Neural progenitor cell (in vitro differentiated cells): ENCODE measurements around the gene CFAP410. TPM values are rescaled to one million over a fixed set of nuclear protein-coding genes. Genes with fewer than 3 reads are reported as not detected.

ENCODE experiments used
- DNase-seq: peaks from one replicate; pipeline ENCODE4 v3.0.0-alpha.2; 2016; ENCODE audit warnings: low spot score
- H2AFZ ChIP-seq: fragments of 200-600 bp; sonication (generic); replicated peaks from 2 replicates; pipeline ENCODE4 v1.6.1; 2016; ENCODE audit warnings: antibody characterized with exemption
- H3F3A ChIP-seq: fragments of 200-600 bp; sonication (generic); 2 replicates; pipeline ENCODE4 v1.6.1; 2016; ENCODE audit warnings: antibody characterized with exemption, low read depth
- H3K27ac ChIP-seq: fragments of 200-600 bp; sonication (generic); 2 replicates; pipeline ENCODE4 v1.5.1; 2016; ENCODE audit warnings: mild to moderate bottlenecking
- H3K27me3 ChIP-seq: fragments of 200-600 bp; sonication (generic); 2 replicates; pipeline ENCODE4 v1.6.1; 2016; ENCODE audit warnings: mild to moderate bottlenecking, moderate library complexity
- H3K36me3 ChIP-seq: fragments of 200-600 bp; sonication (generic); 2 replicates; pipeline ENCODE4 v1.5.1; 2016
- H3K4me1 ChIP-seq: fragments of 200-600 bp; sonication (generic); 2 replicates; pipeline ENCODE4 v1.6.1; 2016; ENCODE audit warnings: mixed run types
- H3K4me2 ChIP-seq: fragments of 200-600 bp; sonication (generic); 2 replicates; pipeline ENCODE4 v1.6.1; 2016
- H3K4me3 ChIP-seq: fragments of 200-600 bp; sonication (generic); 2 replicates; pipeline ENCODE4 v1.5.1; 2016
- H3K79me2 ChIP-seq: fragments of 200-600 bp; sonication (generic); 2 replicates; pipeline ENCODE4 v1.6.1; 2016; ENCODE audit warnings: low read depth
- H3K9ac ChIP-seq: fragments of 200-600 bp; sonication (generic); 2 replicates; pipeline ENCODE4 v1.6.1; 2016
- H3K9me3 ChIP-seq: fragments of 200-600 bp; sonication (generic); 2 replicates; pipeline ENCODE4 v1.5.1; 2016; ENCODE audit warnings: low read depth
- H4K20me1 ChIP-seq: fragments of 200-600 bp; sonication (generic); 2 replicates; pipeline ENCODE4 v1.6.1; 2016; ENCODE audit warnings: low read depth
- H3K27ac Mint-ChIP-seq: 3 replicates; pipeline ENCODE4 v1.8.0; 2021; ENCODE audit warnings: mixed read lengths
- H3K27me3 Mint-ChIP-seq: 2 replicates; pipeline ENCODE4 v1.8.0; 2022; ENCODE audit warnings: low read depth, mild to moderate bottlenecking, inconsistent platforms, moderate library complexity, mixed read lengths; ENCODE audit not compliant: insufficient read depth
- H3K36me3 Mint-ChIP-seq: 3 replicates; pipeline ENCODE4 v1.8.0; 2021; ENCODE audit warnings: mixed read lengths
- H3K4me1 Mint-ChIP-seq: 3 replicates; pipeline ENCODE4 v1.8.0; 2021; ENCODE audit warnings: mixed read lengths
- H3K4me3 Mint-ChIP-seq: 3 replicates; pipeline ENCODE4 v1.8.0; 2021; ENCODE audit warnings: mild to moderate bottlenecking, moderate library complexity, mixed read lengths
- H3K9me3 Mint-ChIP-seq: 3 replicates; pipeline ENCODE4 v1.8.0; 2020; ENCODE audit warnings: mixed read lengths
- CTCF ChIP-seq: fragments of 200-600 bp; sonication (generic); IDR thresholded peaks from 2 replicates; pipeline ENCODE4 v1.5.1; 2017; ENCODE audit warnings: antibody characterized with exemption, mild to moderate bottlenecking
- EZH2 ChIP-seq: fragments of 200-600 bp; sonication (generic); IDR thresholded peaks from 2 replicates; pipeline ENCODE4 v1.6.1; 2017; ENCODE audit warnings: antibody characterized with exemption, mild to moderate bottlenecking, moderate library complexity
- EZH2phosphoT487 ChIP-seq: fragments of 200-600 bp; sonication (generic); IDR thresholded peaks from 2 replicates; pipeline ENCODE4 v1.6.1; 2017; ENCODE audit warnings: antibody characterized with exemption
- total RNA-seq: library from RNA; depleted of rRNA; stranded (reverse); fragments of >200 nt; gene quantifications from 2 replicates; pipeline ENCODE4 v1.2.3, GENCODE V29; 2015; ENCODE audit warnings: low replicate concordance

The CFAP410 gene
- total RNA-seq, 1 donor from 2014 or later: 7.5 TPM

- Histone ChIP-seq H3K79me2 (no peaks in the 10 kb centered on the region), H3K27me3 (peaks cover 22% of the 10 kb centered on the region), H2AFZ (no peak overlapping the region), H3K9ac (no peak overlapping the region), H3K36me3 (no peaks in the 10 kb centered on the region), H3K9me3 (no peaks in the 10 kb centered on the region), H3F3A (peaks cover 4% of the 10 kb centered on the region), H4K20me1 (no peaks in the 10 kb centered on the region), H3K4me2 (no peak overlapping the region), H3K4me3 (no peak overlapping the region), H3K4me1 (peaks cover 4% of the 10 kb centered on the region), H3K27ac (no peak overlapping the region)
- no peak overlapping the region for H3K4me3 Mint-ChIP-seq
- H3K4me1 Mint-ChIP-seq: peaks cover 5% of the 10 kb centered on the region
- DNase-seq: no peak
- peaks cover 3% of the 10 kb centered on the region for H3K27me3 Mint-ChIP-seq
- no peaks in the 10 kb centered on the region for H3K36me3 Mint-ChIP-seq
- H3K27ac Mint-ChIP-seq: no peak overlapping the region
- no peak for TF ChIP-seq CTCF
- no peak for TF ChIP-seq EZH2
- no peak for TF ChIP-seq EZH2phosphoT487
- no peaks in the 10 kb centered on the region for H3K9me3 Mint-ChIP-seq
These were observed 44.0 kb downstream of the CFAP410 start for GRCh38 chr21:44295163-44295573.

GRCh38 chr21:44294391-44295162 is 44.6 kb downstream of the CFAP410 start:
- DNase-seq: no peak
- H2AFZ ChIP-seq: no peak overlapping the region
- no peaks in the 10 kb centered on the region for H3K9me3 ChIP-seq
- H3K9ac ChIP-seq: no peak overlapping the region
- H3K9me3 Mint-ChIP-seq: no peaks in the 10 kb centered on the region
- peaks cover 4% of the 10 kb centered on the region for H3K4me1 ChIP-seq
- H3K27me3 ChIP-seq: peaks cover 21% of the 10 kb centered on the region
- H4K20me1 ChIP-seq: no peaks in the 10 kb centered on the region
- no peak overlapping the region for H3K27ac Mint-ChIP-seq
- H3K4me1 Mint-ChIP-seq: peaks cover 5% of the 10 kb centered on the region
- H3K36me3 ChIP-seq: no peaks in the 10 kb centered on the region
- H3K4me3 ChIP-seq: no peak overlapping the region
- TF ChIP-seq EZH2 (no peak), CTCF (no peak), EZH2phosphoT487 (no peak)
- no peaks in the 10 kb centered on the region for H3K79me2 ChIP-seq
- H3K4me3 Mint-ChIP-seq: no peak overlapping the region
- no peak overlapping the region for H3K27ac ChIP-seq
- peaks cover 4% of the 10 kb centered on the region for H3F3A ChIP-seq
- peaks cover 3% of the 10 kb centered on the region for H3K27me3 Mint-ChIP-seq
- no peaks in the 10 kb centered on the region for H3K36me3 Mint-ChIP-seq
- no peak overlapping the region for H3K4me2 ChIP-seq

GRCh38 chr21:44293551-44294231 is 45.5 kb downstream of the CFAP410 start:
- Mint-ChIP-seq H3K27me3 (peaks cover 3% of the 10 kb centered on the region), H3K36me3 (no peaks in the 10 kb centered on the region), H3K9me3 (no peaks in the 10 kb centered on the region), H3K4me1 (no peaks in the 10 kb centered on the region), H3K27ac (no peak overlapping the region), H3K4me3 (no peak overlapping the region)
- H3K27me3 ChIP-seq: peaks cover 12% of the 10 kb centered on the region
- no peak overlapping the region for H2AFZ ChIP-seq
- no peak for TF ChIP-seq EZH2phosphoT487
- no peak for TF ChIP-seq CTCF
- TF ChIP-seq EZH2: no peak
- DNase-seq: no peak
- no peak overlapping the region for H3K9ac ChIP-seq
- no peaks in the 10 kb centered on the region for H4K20me1 ChIP-seq
- H3K27ac ChIP-seq: no peak overlapping the region
- H3K4me3 ChIP-seq: no peak overlapping the region
- H3K36me3 ChIP-seq: no peaks in the 10 kb centered on the region
- no peaks in the 10 kb centered on the region for H3F3A ChIP-seq
- no peak overlapping the region for H3K4me2 ChIP-seq
- no peaks in the 10 kb centered on the region for H3K79me2 ChIP-seq
- H3K4me1 ChIP-seq: no peaks in the 10 kb centered on the region
- H3K9me3 ChIP-seq: no peaks in the 10 kb centered on the region
